HG03342 (cell line): ENCODE measurements around the gene SFXN1.

Source experiments
- ATAC-seq: cut with Tn5 transposase; IDR thresholded peaks from one replicate; pipeline ENCODE4 v1.9.1; 2021; ENCODE audit warnings: mild to moderate bottlenecking, moderate library complexity; ENCODE audit not compliant: unreplicated experiment

The SFXN1 gene

DNA sequence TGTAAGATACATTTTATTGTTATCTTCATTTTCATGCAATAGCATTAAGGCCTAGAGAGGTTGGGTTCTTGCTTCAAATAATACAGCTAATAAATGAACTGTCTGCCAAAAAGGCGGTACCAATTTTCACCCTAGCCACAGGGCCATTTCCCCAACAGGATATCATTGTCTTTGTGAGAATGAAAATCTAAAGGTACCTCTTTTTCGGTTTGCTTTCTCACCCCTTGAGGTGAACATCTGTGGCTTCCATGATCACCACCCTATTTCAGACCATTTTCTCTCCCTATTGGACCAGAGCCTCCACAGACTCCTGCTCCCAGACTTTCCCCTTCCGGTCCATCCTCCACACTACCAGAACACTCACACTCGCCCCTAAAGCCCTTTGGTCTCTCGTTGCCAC lies 60.2 kb downstream of the SFXN1 start:
- ATAC-seq: no peak

DNA sequence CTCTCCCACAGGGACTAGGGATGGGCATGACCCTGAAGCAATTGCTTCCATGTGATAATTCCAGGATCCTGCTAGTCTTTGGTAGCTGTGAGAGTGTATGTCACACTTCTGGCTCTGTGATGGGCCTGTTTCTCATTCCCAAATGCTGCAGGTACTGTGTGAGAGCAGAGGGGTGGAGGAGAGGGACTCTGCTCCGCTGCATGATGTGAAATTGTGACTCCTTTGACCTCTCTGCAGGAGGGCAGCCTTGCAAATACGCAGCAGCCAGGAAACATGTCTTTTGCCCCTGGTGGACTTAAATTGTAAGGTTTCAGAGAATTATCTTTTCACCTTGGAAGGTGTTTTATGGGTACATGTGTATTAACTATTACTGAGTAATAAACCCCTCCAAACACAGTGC lies 61.6 kb downstream of the SFXN1 start:
- ATAC-seq: no peak

DNA sequence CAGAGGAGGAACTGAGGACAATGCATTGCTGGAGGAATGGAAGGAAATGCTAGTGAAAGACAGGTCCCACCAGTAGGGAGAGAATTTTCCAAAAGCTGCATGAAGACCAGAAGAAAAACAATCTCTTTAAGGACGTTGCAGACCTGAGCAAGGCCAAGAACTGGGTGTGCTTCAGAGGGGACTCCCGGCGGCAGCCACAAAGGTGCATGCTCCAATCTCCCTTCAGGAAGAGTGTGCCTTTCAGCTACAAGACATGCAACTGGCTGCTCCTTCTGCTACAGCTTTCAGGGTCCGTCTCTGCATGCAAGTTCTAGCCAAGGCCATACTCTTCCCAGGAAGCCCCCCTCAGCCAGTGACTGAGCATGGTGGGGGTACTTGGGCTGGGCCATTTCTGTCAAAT lies 62.9 kb downstream of the SFXN1 start:
- no peak for ATAC-seq

DNA sequence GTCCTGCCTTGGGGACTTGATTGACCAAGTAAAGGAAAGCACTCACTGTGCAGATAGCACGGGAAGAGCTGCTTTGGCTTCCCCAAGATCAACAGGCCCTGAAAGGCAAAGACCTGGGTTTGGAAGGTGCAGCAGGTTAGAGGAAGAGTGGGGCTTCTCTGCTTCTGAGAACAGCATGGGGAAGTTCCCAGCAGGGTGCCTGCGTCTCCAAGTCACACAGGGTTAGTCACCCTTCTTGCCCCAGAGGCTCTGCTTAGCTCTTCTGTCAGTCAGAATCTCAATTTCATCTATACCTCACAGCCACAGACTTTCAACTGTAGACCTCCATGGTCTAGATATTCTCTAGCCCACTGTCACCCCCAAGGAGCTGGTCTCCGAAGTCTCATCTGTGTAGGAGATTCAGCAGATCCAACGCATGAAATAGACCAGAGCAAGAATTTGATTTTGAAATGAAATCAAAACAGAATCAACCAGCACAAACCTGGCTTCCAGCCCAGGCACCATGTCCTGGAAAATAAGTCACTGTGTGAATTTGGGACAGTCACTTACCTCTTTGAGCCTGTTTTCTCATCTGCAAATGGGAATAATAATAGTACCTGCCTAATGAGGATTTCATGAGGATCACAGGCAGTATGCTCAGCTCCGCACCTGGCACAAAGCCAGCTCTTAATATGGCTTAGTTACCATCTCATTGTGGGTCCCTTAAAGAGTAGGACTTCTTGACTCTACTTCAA lies 64.0 kb downstream of the SFXN1 start:
- ATAC-seq: no peak

DNA sequence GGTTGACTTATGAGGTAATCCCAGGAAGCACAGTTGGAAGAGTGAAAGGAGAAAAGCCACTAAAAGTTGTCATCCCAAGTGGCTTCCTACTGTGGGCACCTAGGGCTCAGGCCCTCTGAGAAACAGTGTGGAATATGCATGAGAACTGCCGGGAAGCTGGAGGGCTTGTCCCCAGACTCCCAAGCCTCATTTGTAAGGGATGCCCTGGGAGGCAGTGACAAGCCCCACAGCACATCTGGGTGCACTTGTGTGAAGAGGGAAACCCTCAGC lies 64.5 kb downstream of the SFXN1 start:
- ATAC-seq: no peak

DNA sequence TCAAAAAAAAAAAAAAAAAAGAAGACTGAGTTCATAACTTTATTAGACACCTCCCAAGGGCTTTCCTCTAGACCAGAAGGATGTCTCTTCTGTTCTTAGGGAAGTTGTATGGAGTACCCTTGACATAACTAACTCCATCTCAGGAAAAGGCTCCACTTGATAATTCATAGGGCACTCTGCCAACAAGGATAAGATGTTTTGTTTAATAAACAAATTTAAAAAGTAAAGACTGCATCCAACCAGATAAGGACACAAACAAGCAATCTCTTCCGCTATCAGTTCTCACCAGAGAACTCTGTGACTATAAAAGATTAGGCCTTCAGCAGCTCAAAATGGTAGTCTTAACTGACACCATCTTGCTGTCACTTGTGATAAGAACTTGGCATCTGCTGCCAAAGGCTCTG lies 65.8 kb downstream of the SFXN1 start:
- no peak for ATAC-seq

DNA sequence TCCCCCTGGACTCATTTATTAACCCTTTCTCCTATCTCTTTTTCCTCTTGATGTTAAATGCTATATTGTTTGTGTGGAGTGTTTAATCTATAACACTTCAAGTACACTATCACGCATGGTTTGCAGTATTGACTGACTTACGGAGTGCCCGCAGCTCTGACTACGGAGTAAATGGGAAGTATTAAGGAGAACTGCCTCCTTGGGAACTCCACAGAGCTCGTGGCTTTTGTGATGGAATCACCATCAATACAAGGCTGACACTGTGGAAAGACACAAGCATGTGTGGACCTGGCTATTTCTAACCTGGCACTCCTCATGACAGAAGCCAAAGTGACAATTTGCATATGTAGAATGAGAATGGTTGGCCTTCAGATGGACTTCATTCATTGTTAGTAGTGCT lies 66.2 kb downstream of the SFXN1 start:
- no peak for ATAC-seq

DNA sequence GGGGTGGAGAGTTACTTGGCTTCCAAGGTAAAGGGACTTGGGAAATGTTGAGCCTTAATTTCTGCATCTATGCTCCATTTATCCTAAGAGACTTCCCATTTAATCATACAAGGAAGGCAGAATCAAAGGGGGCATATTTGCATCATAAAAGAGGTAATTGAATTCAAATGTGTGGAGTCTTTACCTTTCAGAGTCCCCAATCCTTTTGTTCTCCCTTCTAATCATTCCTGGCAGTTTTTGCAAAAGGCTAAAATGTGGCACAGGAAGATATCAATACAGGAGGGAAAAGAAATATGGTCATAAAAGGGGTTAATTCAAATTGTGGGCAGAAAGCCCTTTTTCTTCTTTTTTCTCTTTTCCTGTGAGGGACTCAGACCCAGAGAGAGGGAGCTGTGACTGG lies 69.5 kb downstream of the SFXN1 start:
- no peak for ATAC-seq

DNA sequence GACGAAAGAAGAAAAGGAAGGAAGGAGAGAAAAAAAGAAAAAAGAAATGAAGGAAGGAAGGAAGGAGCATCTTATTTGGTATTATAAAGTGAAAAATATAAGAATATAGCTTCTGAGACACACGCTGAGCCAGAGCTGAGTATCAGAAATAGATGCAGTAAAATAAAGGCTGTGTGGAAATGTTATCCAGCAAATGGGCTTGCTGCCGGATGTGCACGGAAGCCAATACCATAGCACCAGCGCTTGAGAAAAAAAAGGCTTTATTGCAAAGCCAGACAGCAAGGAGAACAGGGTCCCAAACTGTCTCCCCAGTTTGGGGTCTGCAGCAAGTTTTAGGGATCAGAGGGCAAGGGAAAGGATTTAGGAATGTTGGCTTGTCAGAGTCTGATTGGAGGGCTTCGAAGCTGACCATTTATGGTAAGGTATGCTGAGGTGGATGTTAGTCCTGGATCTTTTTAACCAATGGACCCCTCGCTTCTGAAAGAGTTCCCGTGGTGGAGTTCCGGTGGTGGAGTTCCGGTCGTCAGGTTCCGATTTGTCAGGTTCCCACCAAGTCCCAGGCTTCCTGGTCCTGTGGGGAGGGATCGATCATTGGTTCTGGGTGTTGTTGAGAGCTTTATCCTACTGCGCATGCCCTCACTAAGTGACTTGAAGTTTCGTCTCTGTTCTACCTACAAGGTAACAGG lies 70.4 kb downstream of the SFXN1 start:
- no peak for ATAC-seq

DNA sequence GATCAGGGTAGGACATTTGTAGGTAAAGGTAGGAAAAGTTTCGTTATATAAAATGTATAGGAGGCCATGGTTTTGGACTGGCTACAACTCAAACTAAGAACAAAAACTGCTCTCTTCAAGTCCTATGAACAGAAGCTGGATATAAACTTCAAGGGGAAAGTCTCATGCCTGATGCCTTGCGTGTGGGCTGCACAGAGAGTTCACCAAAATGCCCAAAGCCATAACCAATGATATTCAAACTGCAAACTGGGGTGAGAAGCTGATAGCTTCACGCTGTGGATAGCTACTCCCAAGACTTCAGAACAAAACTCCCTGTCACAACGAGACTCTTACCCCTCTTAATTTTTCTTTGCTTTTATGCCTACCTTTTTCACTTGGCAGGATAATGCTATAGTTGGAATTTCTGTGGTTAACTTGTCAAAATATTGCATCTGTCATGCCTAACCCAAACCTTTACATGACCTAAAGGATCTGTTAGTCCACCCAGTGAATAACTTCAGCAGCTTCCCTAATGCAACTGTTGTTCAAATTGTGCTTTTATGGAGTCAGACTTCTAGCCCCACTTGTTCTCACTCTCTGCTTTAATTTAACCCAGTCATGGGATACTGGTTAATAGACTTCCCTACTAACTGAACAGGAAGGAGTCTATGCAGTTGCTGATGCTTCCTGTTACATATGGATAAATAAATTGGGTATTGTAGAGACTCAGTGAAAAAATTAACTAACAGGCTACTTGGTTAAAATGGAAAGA lies 71.9 kb downstream of the SFXN1 start:
- no peak for ATAC-seq

DNA sequence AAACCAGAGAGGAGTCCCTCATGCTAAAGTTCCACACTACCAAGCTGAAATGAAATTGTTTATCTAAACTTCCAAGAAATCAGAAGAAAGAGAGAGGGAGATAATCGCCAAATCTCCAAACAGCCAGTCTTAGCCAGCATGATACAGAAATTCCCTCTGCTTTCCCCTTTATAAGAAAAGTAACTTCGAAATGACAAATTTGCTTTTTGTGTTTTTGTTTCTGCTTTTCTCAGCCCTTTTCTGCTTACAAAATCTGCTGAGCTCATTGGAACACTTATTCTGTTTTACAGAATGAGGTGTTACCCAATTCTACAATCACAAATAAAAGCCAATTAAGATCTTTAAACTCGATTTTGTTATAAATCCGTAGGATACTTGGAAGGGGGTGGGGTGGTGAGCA lies 72.9 kb downstream of the SFXN1 start:
- ATAC-seq: no peak

DNA sequence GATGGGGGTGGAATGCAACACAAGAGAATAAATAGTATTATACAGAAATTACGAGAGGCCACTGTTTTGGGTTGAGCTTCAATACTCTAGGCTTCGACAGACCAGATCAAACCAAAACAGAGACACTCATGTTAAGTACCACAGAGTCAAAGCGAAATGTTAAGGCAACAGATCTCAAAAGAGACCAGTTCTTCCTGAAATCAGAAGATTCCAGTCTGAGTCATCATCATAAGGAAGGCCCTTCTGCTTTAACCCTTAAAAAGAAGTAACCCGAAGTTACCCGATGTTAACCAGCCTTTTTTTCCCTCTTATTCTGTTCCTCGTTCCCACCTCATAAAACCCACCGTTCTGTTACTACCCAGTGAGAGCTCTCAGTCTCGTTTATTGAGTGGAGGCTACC lies 75.9 kb downstream of the SFXN1 start:
- ATAC-seq: no peak

DNA sequence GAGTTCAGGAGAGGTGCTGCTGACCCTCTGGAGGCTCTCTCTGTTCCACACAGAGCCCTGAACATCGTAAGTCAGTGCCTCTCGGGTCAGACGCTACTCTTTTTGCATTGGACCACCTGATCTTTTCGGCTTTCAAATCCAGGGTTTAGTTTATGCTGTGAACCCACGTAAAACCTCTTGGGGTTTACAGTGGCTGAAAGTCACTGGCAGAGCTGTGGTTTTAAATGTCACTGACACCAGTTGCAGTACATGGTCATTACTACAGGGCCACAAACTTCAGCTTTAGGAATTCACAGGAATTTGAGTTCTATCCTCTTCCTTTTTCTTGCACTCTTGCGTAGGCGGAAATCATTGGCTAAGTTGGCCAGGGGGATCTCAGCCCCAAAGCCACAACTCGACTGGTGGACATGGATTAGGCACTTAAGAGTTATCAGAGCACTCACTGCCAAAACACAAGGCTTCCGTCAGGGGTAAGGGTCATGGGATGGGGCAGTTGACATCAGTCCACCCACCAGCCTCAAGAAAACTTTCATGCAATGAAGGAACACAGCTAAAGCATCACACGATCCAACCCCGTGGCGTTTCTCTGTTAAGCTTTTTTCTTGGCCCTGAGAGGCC lies 76.9 kb downstream of the SFXN1 start:
- no peak for ATAC-seq

DNA sequence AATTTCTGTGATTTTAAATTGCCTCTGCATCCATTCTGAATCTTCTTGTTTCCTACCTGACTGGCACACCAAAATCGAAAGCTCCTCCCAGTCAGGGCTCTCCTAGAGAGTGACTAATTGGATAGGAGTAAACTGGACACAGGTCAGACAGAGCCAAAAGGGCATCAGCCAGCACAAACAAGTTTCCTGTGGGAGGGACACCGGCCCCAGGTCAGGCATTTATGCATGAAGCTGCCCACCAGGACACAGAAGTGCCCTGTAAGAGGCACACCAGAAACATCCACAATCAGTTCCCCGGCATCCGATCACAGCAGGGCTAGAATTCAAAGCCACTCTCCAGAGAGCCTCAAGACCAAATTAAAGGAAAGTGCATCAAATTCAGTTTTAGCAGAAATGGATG lies 78.4 kb downstream of the SFXN1 start:
- no peak for ATAC-seq

DNA sequence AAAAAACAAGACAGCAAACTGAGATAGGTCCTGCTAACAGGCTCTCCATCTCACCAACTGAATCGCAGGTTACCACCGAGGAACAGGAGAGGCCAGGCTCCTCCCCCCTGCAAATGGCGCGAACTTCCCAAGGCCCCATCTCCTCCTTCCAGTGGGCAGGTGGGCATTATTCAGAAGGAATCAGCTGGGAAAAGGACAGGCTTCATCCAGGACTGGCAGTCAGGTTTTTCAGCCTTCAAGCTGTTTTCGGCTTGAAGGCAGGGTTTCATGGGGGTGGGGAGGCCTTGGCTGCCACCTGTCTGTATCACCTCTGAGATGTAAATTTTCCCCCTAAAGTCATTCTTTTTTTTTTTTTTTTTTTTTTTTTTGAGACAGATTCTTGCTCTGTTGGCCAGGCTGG lies 79.4 kb downstream of the SFXN1 start:
- ATAC-seq: no peak

DNA sequence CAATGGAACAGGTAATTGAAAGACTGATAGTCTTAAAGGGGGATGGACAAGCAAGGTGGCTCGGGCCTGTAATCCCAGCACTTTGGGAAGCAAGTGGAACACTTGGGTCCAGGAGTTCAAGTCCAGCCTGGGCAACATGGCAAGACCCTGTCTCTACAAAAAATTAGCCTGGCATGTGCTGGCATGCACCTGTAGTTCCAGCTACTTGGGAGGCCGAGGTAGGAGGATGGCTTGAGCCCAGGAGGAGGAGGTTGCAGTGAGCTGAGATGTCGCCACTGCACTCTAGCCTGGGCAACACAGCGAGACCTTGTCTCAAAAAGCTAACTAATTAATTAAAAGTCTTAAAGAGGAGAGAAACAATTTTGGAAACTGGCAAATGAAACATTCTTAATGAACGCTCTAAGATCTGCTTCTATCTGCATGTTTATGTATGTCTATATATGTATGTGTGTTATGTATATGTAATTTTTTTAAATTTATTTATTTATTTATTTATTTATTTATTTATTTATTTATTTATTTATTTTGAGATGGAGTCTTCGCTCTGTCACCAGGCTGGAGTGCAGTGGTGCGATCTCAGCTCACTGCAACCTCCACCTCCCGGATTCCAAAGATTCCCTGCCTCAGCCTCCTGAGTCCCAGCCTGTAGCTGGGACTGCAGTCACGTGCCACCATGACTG lies 80.6 kb downstream of the SFXN1 start:
- no peak for ATAC-seq

DNA sequence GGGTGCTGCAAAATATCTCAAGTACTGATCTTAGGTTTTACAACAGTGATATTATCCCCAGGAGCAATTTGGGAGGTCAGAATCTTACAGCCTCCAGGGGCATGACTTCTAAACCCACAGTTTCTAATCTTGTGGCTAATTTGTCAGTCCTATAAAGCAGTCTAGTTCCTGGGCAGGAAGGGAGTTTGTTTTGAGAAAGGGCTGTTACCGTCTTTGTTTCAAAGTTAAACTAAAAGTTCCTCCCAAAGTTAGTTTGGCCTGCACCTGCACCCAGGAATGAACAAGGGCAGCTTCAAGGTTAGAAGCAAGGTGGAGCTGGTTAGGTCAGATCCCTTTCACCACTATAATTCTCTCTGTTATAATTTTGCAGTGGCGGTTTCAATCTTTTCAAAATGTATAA lies 81.7 kb downstream of the SFXN1 start:
- no peak for ATAC-seq

DNA sequence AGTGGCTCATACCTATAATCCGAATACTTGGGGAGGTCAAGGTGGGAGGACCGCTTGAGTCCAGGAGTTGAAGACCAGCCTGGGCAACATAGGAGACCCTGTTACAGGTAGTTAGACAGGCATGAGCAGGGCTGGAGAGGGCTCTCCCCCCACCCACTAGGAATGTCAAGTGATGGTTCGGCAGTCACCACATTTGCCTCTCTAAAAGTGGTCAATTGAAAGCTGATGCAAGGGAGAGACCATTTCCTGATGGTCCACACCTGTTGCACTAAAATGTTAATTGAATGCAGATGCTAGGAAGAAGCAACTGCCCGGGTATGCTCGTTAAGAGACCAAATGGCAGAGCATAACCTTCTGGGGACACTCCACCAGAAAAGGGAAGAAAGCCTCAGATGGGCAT lies 82.7 kb downstream of the SFXN1 start:
- no peak for ATAC-seq

DNA sequence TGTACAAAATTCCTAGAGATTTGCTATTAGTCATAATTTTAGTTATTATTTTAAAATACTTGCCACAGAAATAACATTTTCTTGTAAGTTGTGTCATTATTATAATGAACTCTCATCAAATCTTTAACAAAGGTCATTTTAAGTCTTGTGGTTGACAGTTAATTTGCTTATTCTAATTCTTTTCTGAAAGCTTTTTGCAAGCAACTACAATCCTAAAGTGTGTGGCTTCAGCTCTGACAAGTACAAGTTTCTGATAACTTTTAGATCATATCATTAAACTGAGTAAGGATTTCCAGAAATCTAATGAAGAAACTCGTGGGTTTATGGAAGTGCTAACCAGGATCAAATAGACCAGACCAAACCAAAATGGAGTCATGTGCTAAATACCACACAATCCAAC lies 86.4 kb downstream of the SFXN1 start:
- no peak for ATAC-seq

DNA sequence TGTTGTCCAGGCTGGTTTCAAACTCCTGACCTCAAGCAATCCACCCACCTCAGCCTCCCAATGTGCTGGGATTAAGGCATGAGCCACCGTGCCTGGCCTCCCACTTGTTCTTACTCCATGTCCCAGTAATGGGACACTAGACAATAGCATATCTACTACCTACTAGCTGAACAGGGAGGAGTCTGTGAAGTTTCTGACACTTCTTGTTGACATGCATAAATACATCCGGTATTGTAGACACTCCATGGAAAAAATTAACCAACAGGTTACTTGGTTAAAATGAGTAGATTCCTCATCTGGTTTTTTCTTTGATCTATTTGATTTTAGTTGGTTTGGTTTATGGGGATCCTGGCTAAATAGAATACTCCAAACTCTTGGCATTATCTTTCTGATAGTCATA lies 88.3 kb downstream of the SFXN1 start:
- no peak for ATAC-seq

DNA sequence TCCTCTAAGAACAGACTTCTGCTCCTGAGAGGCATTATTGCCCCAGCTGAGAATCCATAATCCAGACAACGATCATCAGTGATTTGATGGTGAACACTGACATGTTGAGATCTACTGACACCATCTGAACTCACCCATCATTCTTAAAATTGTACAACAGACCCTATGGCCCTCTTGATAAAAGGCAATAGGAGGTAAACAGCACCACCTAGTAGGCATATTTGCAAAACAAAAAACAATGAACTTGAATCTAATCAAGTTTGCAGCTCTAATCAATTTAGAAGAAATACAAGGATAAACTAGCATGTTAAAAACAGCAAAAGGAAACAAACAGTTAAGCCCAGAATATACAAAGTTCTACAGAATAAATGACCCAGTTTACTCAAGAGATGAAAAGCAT lies 89.6 kb downstream of the SFXN1 start:
- ATAC-seq: no peak
